ENCODE measurements around the gene INPP4B. TPM values are rescaled to one million over a fixed set of nuclear protein-coding genes. Genes with fewer than 3 reads are reported as not detected.
A peak's percentile ranks its signal among the peaks of the same experiment; 100 is the strongest.

INPP4B gene
- total and polyA plus RNA-seq, 2 donors (not counting 1 experiment from before 2014, with no cell fraction given): 19.7 to 22.2 TPM

DNA sequence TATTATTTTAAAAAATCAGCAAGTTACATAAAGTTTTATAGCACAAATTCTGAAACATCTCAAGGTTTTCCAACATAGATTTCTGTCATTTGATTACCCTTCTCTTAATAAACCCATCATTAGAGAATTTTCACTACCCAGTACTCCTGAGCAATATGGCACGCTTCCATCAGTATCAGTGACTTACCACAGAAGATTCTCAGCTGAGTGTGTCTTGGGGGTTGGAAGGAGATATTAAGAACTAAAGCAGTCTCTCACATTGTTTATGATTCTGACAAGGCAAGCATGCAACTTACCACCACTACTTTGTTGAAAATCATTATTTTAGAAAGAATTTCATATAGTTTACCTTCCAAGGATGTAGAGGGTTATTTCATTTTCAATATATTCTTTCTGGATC is 67.7 kb downstream of the INPP4B start:
- no peaks in the 10 kb centered on the region for H3K4me1 ChIP-seq (ENCODE audit: control insufficient read depth, extremely low read depth, insufficient read depth, low read length)
- no peak overlapping the region for H3K4me3 ChIP-seq (replicated peaks in 1 of 4; ENCODE audit: control extremely low read depth in 1 of 4, insufficient read depth in 1 of 4, low read depth in 3 of 4, low read length in 4 of 4)
- no peak overlapping the region for H3K9ac ChIP-seq (ENCODE audit: insufficient read depth, low read length)
- no peak for TF ChIP-seq EZH2 (IDR thresholded peaks at IDR 0.05; ENCODE audit: low read length, missing control alignments)
- TF ChIP-seq CTCF (conservative IDR thresholded peaks at IDR 0.05 in 1 of 2, IDR thresholded peaks at IDR 0.05 in 1 of 2; ENCODE audit: low read depth in 1 of 2, low read length in 2 of 2): no peak
- H2AFZ ChIP-seq (ENCODE audit: low read length): no peak overlapping the region
- no peaks in the 10 kb centered on the region for H4K20me1 ChIP-seq (ENCODE audit: control insufficient read depth, extremely low read depth, insufficient read depth, low read length)
- DNase-seq (ENCODE audit: low read depth in 2 of 2): peak; percentile 14 to 74
- H3K36me3 ChIP-seq (ENCODE audit: control insufficient read depth, insufficient read depth, low read length): no peaks in the 10 kb centered on the region
- no peaks in the 10 kb centered on the region for H3K27me3 ChIP-seq (ENCODE audit: control insufficient read depth, insufficient read depth, low read length)
- no peaks in the 10 kb centered on the region for H3K79me2 ChIP-seq (ENCODE audit: control insufficient read depth, insufficient read depth, low read length)
- H3K9me3 ChIP-seq (ENCODE audit: control insufficient read depth, insufficient read depth, low read depth, low read length): no peaks in the 10 kb centered on the region
- H3K27ac ChIP-seq (ENCODE audit: insufficient read depth, low read length): no peak overlapping the region
- H3K4me2 ChIP-seq (ENCODE audit: extremely low read depth, insufficient read depth, low read length): no peak overlapping the region

- Histone ChIP-seq H2AFZ (ENCODE audit: low read length) (no peak overlapping the region), H3K79me2 (ENCODE audit: control insufficient read depth, insufficient read depth, low read length) (no peaks in the 10 kb centered on the region), H4K20me1 (ENCODE audit: control insufficient read depth, extremely low read depth, insufficient read depth, low read length) (no peaks in the 10 kb centered on the region), H3K27ac (ENCODE audit: insufficient read depth, low read length) (no peak overlapping the region), H3K36me3 (ENCODE audit: control insufficient read depth, insufficient read depth, low read length) (no peaks in the 10 kb centered on the region), H3K4me3 (replicated peaks in 1 of 4; ENCODE audit: control extremely low read depth in 1 of 4, insufficient read depth in 1 of 4, low read depth in 3 of 4, low read length in 4 of 4) (no peak overlapping the region), H3K4me1 (ENCODE audit: control insufficient read depth, extremely low read depth, insufficient read depth, low read length) (no peaks in the 10 kb centered on the region), H3K4me2 (ENCODE audit: extremely low read depth, insufficient read depth, low read length) (no peak overlapping the region), H3K9me3 (ENCODE audit: control insufficient read depth, insufficient read depth, low read depth, low read length) (no peaks in the 10 kb centered on the region), H3K9ac (ENCODE audit: insufficient read depth, low read length) (no peak overlapping the region), H3K27me3 (ENCODE audit: control insufficient read depth, insufficient read depth, low read length) (no peaks in the 10 kb centered on the region)
- TF ChIP-seq EZH2 (IDR thresholded peaks at IDR 0.05; ENCODE audit: low read length, missing control alignments) (no peak), CTCF (conservative IDR thresholded peaks at IDR 0.05 in 1 of 2, IDR thresholded peaks at IDR 0.05 in 1 of 2; ENCODE audit: low read depth in 1 of 2, low read length in 2 of 2) (no peak)
- DNase-seq (ENCODE audit: low read depth in 2 of 2): no peak
Measured at GRCh38 chr4:142777045-142777743, 68.9 kb downstream of the INPP4B start.

DNA sequence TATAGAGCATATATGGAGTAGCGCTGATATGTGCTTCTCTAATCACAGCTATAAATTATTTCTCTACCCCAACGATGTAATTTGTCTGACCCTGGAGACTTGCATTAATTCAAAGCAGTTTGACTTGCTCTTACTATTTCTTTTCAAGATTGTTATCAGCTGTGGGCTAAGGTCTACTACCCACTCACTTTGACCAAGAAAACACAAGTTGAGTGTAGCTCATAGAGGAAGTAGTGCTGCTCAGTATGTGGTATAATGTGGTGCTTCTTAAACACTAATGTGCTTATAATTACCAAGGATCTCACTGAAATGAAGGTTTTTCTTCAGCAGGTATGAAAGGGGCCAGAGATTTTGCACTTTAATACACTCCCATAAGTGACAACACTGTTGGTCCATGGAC is 70.1 kb downstream of the INPP4B start:
- peak in 1 of 2 donors; percentile 33 for DNase-seq (ENCODE audit: low read depth in 2 of 2)
- Histone ChIP-seq H3K4me3 (replicated peaks in 1 of 4; ENCODE audit: control extremely low read depth in 1 of 4, insufficient read depth in 1 of 4, low read depth in 3 of 4, low read length in 4 of 4) (no peak overlapping the region), H4K20me1 (ENCODE audit: control insufficient read depth, extremely low read depth, insufficient read depth, low read length) (no peaks in the 10 kb centered on the region), H3K9ac (ENCODE audit: insufficient read depth, low read length) (no peak overlapping the region), H3K79me2 (ENCODE audit: control insufficient read depth, insufficient read depth, low read length) (no peaks in the 10 kb centered on the region), H3K27ac (ENCODE audit: insufficient read depth, low read length) (no peak overlapping the region), H3K9me3 (ENCODE audit: control insufficient read depth, insufficient read depth, low read depth, low read length) (no peaks in the 10 kb centered on the region), H3K4me2 (ENCODE audit: extremely low read depth, insufficient read depth, low read length) (no peak overlapping the region), H3K36me3 (ENCODE audit: control insufficient read depth, insufficient read depth, low read length) (no peaks in the 10 kb centered on the region), H2AFZ (ENCODE audit: low read length) (no peak overlapping the region), H3K4me1 (ENCODE audit: control insufficient read depth, extremely low read depth, insufficient read depth, low read length) (no peaks in the 10 kb centered on the region), H3K27me3 (ENCODE audit: control insufficient read depth, insufficient read depth, low read length) (no peaks in the 10 kb centered on the region)
- no peak for TF ChIP-seq CTCF (conservative IDR thresholded peaks at IDR 0.05 in 1 of 2, IDR thresholded peaks at IDR 0.05 in 1 of 2; ENCODE audit: low read depth in 1 of 2, low read length in 2 of 2)
- TF ChIP-seq EZH2 (IDR thresholded peaks at IDR 0.05; ENCODE audit: low read length, missing control alignments): no peak

Measured in fibroblast of lung (primary cell).